HG02970 (cell line): ENCODE data around the gene LRFN2.

Experiments
- ATAC-seq: cut with Tn5 transposase; IDR thresholded peaks from one replicate; pipeline ENCODE4 v1.9.1; 2021; ENCODE audit warnings: mild to moderate bottlenecking, moderate library complexity, moderate number of reproducible peaks; ENCODE audit not compliant: unreplicated experiment, low FRiP score

Gene LRFN2

DNA sequence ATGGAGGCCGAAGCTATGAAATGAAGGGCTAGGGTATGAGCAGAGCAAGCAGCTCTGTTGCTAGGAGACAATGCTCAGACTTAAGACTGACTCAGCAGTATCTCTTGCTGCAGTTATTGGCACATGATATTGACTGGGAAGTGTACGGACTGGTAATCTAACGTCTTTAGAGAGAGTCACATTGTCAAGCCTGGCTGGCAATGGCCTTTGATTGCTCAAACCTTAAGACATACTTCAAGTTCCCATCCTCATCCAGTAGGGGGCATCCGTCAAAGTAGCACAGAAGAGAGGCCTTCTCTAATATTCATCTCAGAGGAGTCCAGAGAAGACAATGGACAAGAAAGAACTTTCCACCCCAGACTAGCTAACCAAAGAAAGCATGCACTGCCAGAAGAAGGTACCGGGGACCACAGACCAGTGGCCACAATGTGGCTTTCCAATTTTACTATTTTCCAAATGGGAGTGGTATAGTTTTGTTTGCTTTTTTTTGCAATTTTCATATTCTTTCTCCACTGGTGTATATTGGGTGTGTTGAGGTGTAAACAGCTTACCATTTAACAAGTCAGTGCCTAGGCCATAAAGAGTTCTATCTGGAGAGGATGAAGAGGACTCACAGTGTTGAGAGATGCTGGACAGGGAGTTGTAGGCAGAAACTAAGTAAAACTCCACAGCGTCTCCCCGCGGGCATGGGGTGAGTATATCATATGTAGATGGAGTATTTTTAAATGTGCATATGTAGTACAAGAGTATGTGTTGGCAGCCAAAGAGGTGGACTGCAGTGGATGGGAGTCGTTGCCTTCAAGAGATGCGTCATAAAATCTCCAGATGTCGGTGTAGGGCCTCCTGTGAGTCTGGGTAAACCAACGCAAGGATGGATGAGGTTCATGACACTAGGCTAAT is 36.7 kb downstream of the LRFN2 start:
- ATAC-seq: no peak

DNA sequence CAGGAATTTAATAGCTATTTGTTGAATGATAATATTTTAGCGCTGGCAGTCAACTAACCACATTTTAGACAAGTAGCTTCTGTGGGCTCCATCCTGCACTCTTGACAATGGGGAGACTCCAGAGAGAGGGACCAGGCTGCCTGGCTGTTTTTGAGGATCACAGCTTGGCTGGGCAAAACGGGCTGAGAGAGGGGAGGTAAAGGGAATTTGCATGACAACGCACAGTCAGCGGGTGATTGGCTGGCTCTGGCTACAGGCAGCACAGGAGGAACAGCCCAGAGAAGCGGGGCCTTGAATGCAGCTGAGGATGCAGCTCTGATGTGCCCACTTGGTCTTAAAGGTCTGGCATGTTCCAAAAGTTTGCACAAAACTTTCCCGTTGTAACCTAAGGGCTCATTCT is 41.2 kb downstream of the LRFN2 start:
- no peak for ATAC-seq

DNA sequence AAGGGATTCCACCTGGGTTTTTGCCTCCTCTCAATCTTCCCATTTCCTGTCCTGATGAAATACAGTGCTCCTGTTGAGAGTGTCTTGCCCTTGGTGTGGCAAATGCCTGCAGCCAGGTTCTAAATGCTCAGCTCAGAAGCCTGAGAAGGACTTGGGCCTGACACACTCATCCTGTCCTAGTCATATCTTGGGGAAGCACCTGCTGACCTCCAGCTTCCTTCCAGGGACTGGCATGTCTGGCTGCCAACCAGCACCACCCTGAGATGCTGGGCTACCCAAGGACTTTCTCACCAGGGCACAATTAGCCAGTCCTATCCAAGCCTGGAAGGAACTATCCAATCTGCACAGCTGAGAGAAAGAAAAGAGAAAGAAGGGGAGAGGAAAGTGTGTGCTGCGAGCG is 43.4 kb downstream of the LRFN2 start:
- no peak for ATAC-seq

DNA sequence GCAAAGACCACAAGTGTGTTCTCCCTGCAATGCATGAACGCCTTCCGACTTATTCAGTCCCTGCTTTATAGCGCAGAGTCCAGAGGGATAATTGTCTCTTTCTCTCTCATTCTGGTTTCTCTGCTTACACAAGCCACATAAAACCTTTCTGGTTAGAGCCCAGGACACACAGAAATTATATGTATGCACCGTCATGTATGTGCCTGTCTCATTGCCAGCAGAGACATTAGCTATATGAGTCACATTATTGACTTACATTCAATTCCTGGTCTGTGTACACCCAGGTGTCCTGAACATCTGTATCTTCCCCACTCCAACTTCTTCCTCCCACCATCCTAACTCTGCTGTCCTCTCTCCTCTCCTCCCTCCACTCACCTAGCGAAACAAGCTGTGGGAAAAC is 44.0 kb downstream of the LRFN2 start:
- ATAC-seq: no peak

DNA sequence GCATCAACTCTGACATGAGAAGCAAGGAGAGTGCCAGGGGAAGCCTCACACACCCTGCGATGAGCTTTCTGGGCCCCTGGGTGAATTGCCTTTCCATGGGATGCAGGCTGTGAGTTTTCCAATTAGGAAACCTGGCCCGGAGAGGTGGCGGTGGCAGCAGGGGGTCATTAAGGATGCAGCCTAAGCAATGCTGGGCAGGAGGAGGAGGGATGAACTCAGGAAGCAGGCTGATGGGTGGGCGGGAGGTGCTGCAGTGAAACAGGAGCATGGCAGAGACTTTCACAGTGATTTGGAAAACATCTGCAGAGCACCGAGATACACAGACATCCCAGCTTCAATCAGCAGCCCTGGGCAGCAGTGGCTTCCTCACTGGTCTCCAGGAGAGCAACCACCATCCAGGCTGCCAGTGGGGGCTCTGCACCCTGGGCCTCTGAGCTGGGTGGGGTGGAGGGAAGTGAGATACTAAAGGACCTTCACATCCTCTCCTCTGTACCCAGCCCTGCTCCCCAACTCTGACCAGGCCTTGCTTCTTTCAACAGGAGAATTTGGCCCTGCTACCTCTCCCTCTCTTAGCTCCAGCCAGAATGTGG is 44.9 kb downstream of the LRFN2 start:
- no peak for ATAC-seq

DNA sequence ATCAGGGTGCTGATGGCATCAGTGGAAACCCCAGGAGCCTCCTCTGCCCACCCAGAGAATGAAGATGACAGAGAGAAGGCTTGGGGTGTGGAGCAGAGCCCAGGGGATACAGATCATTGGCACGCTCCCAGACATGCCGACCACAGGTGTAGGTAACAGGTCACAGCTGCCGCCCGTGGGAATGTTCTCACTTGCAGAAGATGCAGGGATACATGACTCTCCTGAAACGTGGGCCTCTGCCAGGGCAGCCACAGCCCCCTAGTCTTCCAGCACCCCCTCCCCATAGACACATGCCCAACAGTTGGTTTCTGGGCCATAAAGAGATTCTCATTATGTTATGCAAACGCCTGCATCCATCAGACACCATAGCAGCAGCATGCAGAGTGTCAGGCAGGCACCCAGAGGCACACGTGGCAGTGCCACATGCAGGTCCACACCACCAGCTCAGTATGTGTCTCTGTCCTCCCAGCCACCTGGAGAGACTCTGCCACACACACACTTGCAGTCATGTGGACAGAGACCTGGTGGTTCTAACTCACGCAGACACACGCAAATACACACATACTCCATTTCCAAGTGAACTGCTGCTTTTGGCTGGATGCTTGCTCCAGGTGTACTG is 45.5 kb downstream of the LRFN2 start:
- ATAC-seq: no peak

DNA sequence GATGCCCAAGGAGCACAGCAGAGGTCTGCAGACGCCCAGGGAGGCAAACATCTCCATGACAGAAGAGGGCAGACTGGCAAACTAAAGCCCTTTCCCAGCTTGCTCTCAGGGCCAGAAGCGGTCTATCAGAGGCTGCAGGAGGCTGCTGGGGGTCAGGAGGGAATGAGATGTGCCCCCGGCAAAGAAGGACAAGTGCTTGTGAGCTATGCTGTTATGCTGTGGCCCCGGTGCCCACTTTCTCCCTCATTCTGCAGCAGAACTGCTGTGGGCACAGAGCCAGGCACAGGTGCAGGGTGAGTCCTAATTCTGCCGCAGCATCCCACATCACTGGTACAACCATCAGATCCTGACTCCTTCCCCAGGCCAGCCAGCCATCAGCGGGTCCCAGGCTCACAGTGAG is 46.4 kb downstream of the LRFN2 start:
- no peak for ATAC-seq

DNA sequence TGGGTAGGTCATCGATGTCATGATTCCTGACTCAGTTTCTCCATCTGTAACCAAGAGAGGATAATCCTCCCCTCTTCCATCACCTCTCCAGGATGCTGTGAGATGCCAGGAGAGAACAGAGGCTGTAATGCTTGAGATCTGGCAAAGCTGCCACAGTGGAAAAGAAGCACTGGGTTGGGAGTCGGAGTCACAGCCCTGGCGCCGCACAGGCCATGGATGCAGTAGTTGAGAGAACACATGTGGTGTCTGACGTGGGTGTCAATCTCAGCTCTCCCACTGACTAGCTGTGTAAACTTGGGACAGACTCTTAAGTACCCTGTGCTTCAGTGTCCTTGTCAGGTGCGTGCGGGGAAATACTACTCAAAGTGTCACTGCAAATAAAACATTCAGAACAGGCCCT is 47.3 kb downstream of the LRFN2 start:
- ATAC-seq: no peak

DNA sequence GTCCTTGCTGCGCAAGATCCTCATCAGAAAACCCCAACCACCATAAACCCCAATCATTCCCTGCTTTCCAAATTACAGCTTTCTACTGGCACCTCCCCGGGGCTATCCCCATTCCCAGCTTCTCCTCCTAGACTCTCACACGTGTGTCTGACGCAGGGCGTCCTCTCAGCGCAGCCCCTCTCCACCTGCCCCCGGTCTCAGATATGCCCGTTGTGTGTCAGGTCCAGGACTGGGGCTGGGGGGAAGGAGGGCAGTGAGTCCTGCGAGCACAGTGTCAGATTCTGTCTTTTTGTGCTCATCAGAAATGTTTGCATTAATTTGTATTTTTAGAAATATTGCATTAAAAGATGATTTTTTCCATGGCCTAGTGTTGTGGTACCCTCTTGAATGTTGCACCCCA is 48.6 kb downstream of the LRFN2 start:
- no peak for ATAC-seq

DNA sequence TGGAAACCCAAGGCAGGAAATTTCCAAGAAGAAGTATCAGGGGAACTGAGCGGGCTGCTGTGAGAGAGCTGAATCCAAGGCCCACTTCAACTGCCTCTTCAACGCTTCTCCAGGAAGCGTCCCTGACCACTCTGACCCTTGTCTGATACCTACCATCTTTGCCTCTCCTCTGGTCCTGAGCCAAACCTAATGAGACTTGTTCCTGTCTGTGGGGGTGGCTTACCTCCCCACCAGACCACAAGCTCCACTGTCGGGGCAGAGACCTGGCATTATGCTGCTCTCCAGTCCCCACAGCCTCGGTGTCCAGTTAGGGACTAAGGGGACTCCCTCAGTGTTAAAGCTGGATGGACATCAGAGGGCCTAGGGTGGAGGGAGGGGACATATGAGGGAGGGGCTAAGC is 49.7 kb downstream of the LRFN2 start:
- ATAC-seq: no peak

DNA sequence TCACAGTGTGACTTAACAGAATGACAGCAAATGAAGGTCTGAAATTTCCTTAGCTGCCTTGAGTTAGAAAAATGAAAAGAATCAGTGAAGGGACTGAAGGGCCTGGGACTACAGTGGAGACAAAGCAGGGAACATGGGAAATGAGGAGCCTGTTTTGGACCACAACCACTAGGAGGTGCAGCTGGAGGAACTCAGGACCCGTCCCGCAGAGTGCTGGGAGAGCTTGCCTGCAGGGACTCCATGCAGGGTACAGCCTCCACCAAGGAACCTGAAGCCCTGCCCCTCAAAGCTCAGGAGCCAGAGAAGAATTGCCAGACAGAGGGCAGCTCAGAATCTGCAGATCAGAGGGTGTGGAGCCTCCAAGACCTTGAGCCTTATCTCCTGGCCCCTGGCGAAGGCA is 50.7 kb downstream of the LRFN2 start:
- no peak for ATAC-seq

DNA sequence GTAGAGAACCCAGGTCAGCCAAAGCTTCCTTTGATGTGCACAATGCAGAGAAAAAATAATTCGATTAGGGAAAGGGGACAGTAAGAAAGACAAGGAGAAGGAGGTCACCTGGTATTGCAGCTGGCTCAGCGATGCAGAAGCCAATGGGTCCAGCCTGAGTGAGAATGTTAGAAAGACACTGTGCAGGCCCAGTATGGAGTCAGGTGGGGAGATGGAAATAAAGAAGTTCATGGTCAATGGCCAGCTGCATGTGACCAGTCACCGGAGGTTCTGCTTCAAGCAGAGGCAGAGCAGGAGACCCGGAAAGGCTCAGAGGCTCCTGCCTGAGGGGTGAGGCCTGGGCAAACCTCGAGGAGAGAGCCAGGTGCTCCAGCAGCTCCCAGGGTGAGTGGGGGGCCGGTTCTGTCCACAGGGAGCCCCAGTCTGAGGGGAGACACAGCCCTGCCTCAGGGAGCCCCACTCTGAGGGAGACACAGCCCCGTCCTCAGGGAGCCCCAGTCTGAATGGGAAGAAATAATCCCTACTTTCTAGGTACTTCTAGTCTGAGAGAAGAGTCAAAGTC is 51.3 kb downstream of the LRFN2 start:
- ATAC-seq: no peak

DNA sequence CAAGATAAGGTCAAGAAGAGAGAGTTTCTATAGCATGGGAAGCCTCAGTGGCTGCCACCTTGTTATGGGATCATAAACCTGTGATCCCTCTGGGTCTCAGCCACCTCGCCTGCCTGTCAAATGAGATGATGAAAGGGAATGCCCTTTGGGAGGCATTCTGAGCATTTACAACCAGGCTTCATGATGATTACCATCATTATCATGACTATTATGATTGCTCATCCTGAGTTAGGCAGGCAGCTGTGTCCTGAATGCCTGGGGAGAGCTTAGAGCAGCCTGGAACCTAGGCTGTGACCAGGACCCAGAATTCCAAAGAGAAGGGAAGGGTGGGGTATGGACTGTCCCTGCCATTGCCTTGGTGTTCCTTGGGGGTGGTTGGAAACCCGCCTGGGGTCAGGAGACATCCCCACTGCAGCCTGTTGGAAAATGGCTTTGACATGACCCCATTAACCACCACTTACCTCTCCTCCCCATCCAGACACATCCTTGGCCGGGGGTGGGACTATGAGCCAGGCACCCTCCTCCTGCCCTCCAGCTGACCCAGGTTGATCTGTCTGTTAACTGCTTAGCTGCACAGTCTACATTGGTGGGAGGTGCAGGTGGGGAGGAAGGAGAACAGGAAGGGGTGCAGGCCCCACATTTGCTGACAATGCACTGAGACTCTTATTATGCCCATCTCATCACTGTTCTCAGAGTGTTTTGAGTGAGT is 51.9 kb downstream of the LRFN2 start:
- ATAC-seq: no peak

DNA sequence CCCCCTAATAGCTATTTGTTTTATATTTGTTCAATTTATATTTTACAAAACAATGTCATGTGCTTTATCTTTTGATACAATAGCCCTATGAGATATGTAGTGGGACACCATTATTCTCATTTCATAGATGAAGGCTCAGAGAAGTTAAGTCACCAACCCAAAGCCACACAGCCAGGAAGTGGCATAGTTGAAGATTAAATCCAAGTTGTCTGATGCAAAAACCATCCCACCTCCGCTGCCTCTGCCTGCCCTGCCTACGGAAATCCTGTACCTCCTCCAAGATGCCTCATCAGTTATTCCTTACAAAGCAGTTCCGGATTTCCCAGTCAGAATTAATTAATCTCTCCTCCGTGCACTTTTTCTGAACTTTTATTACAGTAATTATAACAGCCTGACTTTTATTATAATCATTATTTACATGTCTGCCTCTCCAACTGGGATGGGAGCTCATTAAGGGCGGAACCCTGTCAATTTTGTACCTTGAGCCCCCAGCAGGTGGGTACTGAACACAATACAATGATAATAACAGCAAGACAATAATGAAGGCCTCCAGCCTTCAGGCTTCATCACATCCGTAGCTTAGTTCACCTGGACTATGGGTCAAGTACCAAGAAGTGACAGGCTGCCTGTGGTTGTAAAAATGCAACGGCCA is 54.7 kb downstream of the LRFN2 start:
- ATAC-seq: no peak

DNA sequence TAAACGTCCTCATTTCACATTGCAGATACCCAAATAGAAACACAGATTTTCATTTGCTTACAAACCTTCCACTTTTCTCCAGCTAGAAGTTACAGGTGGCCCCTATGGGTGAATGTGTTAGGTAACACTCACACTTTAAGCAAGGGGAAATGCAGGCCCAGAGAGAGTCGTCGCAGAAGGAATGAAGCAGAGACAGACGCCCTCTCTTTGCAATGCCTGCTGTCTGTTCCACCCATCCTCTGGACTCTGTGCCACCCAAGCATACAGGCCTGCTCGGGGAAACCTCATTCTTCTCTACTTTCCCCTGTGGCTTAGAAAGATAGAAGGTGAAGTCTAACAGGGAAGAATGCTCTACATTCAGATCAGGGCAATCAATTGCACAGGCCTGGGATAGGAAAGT is 57.2 kb downstream of the LRFN2 start:
- no peak for ATAC-seq

DNA sequence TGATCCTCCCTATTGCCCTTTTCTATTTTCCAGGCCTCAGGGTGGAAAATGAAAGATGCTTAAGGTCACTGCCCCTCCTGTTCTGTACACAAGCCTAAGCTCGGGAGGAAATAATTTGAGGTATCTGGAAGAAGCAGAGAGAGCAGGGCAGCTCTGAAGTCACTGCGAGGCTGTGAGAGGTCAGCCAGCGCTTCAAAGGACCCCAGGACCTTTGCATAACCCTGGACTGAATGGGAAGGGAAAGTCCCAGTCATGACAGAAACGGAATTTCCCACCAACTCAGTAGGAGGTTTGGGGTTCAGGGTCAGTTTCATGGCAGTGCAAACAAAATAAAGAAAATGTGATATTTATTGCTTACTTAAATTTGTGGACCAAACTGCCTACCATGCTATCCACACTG is 58.1 kb downstream of the LRFN2 start:
- ATAC-seq: no peak

DNA sequence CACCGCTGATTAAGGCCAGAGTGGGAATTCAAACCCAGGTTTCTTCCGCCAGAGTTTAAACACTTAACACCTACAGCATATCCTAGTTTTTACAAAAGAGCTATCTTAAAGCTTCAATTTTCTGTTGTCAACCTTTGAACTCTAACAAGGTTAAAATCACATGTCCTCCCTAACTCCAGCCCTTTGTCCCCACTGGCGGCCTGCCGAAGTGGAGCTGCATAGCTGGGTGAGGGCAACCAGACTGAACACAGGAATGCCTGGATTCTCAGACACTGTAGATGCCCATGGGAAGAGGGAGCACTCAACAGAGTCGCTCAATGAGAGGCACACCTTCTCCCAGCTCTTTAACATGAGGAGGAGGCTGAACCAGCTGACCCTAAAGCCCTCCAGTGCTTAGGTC is 59.1 kb downstream of the LRFN2 start:
- ATAC-seq: no peak

DNA sequence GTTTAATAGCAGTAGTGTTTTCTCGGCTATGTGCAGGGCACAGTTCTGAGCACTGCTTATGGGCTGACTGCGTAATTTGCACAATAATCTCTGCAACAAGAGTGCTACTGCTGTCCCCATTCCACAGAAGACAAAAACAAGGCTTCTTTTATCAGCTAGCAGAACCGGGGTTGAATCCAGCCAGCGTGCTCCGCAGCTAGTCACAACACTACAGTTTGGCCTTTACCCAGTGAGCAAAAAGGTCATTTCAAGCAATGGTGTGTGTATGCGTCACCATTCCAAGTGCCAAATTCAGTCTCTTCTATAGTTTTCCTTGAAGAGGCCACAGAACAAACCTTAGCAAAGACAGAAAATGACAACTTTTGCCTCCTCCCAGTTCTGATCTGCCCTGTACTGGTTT is 61.1 kb downstream of the LRFN2 start:
- ATAC-seq: no peak

DNA sequence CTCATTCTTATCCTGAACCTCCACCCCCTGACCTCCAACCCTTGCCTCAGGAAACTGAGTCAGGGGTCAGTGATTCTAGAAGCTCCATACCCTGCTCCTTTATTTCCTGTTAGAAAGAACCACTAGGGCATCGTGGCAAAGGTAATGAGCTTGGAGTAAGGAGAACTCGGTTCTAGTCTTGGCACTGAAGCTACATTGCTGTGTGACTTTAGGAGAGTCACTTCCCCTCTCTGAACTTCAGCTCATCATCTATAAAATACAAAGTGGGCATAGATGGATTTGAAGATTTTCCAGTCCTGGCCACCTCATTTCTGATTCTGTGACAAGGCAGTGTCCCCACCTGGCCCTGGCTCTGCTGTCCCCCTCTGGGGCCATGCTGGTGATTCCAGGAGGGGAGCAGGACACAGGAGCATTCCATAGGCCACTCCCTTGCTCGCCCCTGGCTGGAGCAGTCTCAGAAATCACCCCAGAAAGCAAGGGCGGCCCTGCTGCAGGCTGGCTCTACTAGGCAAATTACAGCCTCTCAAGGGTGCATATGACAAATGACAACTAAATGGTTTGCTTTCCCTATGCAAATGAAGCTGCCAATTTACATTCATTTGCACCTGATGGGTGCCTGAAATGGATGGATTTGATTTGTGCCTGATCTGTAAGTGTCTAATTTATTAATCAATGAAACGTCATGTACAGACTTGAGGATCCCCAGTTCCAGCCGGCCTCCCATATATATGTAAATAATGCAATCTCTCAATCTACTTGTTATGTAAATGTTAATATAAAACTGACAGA is 62.2 kb downstream of the LRFN2 start:
- ATAC-seq: no peak
